Measurements from ENCODE around the gene CHRNB1. TPM values are rescaled to one million over a fixed set of nuclear protein-coding genes. Genes with fewer than 3 reads are reported as not detected.

The CHRNB1 gene
- total and polyA plus RNA-seq, 2 of the 8 experiments (the other 6 are each of a cell fraction or from before 2014, with no cell fraction given): 14.1 to 28.2 TPM

DNA sequence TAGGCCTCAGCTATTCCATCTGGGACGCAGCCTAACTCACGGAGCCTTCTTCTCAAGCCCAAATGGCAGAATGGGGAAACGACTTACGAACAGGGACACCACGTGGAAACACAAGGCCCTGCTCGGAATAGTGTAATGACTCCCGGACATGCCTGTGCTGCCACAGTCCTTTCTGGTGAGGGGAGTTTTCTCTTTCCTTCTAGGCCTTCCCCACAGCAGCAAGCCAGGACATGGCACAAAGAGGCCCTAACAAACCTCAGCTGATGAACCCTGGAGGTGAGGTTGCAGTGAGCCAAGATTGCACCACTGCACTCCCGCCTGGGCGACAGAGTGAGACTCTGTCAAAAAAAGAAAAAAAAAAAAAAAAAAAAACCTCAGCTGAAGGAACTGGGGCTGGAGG, 19.2 kb downstream of the CHRNB1 start:
- Histone ChIP-seq H2BK5ac (ENCODE audit: low read depth, low read length) (no peak overlapping the region), H3K4me1 (replicated peaks in 1 of 4; ENCODE audit: control insufficient read depth in 3 of 4, insufficient read depth in 4 of 4, low read length in 3 of 4) (peaks cover 2 to 9% (median 7%) of the 10 kb centered on the region in 4 experiments), H3K27ac (ENCODE audit: low read depth, low read length) (no peak overlapping the region), H4K5ac (ENCODE audit: insufficient read length, low read depth, low read length) (no peak overlapping the region), H3K4me2 (ENCODE audit: insufficient read depth in 1 of 2, low read depth in 2 of 2, low read length in 2 of 2) (no peak overlapping the region), H3K36me3 (ENCODE audit: control insufficient read depth in 2 of 4, insufficient read depth in 4 of 4, low read length in 3 of 4) (peaks cover 0 to 3% (median under 1%) of the 10 kb centered on the region in 4 experiments; a peak in 3 of 8 replicates), H2AK5ac (ENCODE audit: low read depth, low read length) (no peak overlapping the region), H4K8ac (ENCODE audit: extremely low read depth, insufficient read depth, low read length) (no peak overlapping the region), H3K79me2 (ENCODE audit: control insufficient read depth in 1 of 2, insufficient read depth in 2 of 2, low read length in 2 of 2) (no peaks in the 10 kb centered on the region), H3K14ac (ENCODE audit: insufficient read length) (no peak overlapping the region), H4K20me1 (replicated peaks in 1 of 2; ENCODE audit: control insufficient read depth in 1 of 2, insufficient read depth in 2 of 2, low read length in 2 of 2) (peaks cover 0 to 1% of the 10 kb centered on the region in 2 experiments), H3K79me1 (ENCODE audit: low read depth, low read length) (peaks cover 2% of the 10 kb centered on the region; the same call in 1 of the 2 replicates), H3K27me3 (replicated peaks in 1 of 4; ENCODE audit: control insufficient read depth in 3 of 4, extremely low read depth in 1 of 4, insufficient read depth in 3 of 4, low read length in 3 of 4) (no peaks in the 10 kb centered on the region), H2BK15ac (ENCODE audit: low read length) (no peak overlapping the region), H4K91ac (replicated peaks; ENCODE audit: insufficient read length, low read length) (no peak overlapping the region), H2BK20ac (ENCODE audit: low read length) (no peak overlapping the region), H3K4ac (replicated peaks; ENCODE audit: insufficient read length, low read depth, low read length) (no peak overlapping the region), H2BK120ac (replicated peaks; ENCODE audit: low read depth, low read length) (no peak overlapping the region), H3K18ac (ENCODE audit: extremely low read depth, low read length) (no peak overlapping the region), H2AFZ (ENCODE audit: low read length) (no peak overlapping the region), H3K4me3 (ENCODE audit: extremely low read depth in 1 of 4, insufficient read depth in 2 of 4, low read depth in 3 of 4, low read length in 4 of 4) (no peak overlapping the region), H3K23me2 (ENCODE audit: low read depth, low read length) (no peaks in the 10 kb centered on the region), H3K23ac (ENCODE audit: insufficient read length) (no peak overlapping the region), H3K56ac (replicated peaks; ENCODE audit: insufficient read length, low read depth, low read length) (no peak overlapping the region), H3K9me3 (ENCODE audit: insufficient read depth in 2 of 2, low read depth in 1 of 2, low read length in 1 of 2) (no peaks in the 10 kb centered on the region), H3K9ac (replicated peaks in 1 of 4; ENCODE audit: extremely low read depth in 1 of 4, low read depth in 3 of 4, low read length in 3 of 4) (no peak overlapping the region), H2BK12ac (ENCODE audit: low read depth, low read length) (no peak overlapping the region)
- 96% methylated on average over 9 of the region's 9 CpGs; no CpG with 5 or more reads in 1 of the 2 experiments for WGBS, 2 experiments (ENCODE audit: extremely low coverage in 1 of 2, insufficient coverage in 1 of 2, insufficient read length in 1 of 2, insufficient replicate concordance in 2 of 2, low coverage in 1 of 2, low lambda C conversion rate in 2 of 2, missing lambda C conversion rate in 1 of 2)
- POLR2A ChIA-PET (ENCODE audit: partially characterized antibody): interaction anchor here (0.6 to 13.8 kb wide), 5 partner anchors 10 to 125 kb away, joined by 3 to 200 read pairs (median 4); partner anchors contain the start of genes FGF11, POLR2A, SLC35G6 and ZBTB4
- CTCF ChIA-PET (ENCODE audit: partially characterized antibody): interaction anchor here (0.6 to 1.5 kb wide), 3 partner anchors 23 to 178 kb away, joined by 3 to 4 read pairs (median 4); no protein-coding TSS in a partner anchor
- TF ChIP-seq, protein P1, sequence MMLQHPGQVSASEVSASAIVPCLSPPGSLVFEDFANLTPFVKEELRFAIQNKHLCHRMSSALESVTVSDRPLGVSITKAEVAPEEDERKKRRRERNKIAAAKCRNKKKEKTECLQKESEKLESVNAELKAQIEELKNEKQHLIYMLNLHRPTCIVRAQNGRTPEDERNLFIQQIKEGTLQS (IDR thresholded peaks at IDR 0.05; ENCODE audit: insufficient read depth, low read depth, low read length): no peak
- TF ChIP-seq CHD1 (IDR thresholded peaks at IDR 0.05; ENCODE audit: low read depth, low read length) (no peak), PHF8 (conservative IDR thresholded peaks at IDR 0.05; ENCODE audit: low read depth, low read length) (no peak)
- FAIRE-seq (no peak), DNase-seq (ENCODE audit: low read depth in 1 of 2, low spot score in 2 of 2) (no peak)
